Thyroid gland (tissue), 4 donors: Measurements from ENCODE around the gene CHST9. TPM values are rescaled to one million over a fixed set of nuclear protein-coding genes. Genes with fewer than 3 reads are reported as not detected.
"Not testable (repeated sequence)": the region's sequence is repeated elsewhere in the genome, so short reads cannot be mapped to it uniquely, and the experiment has no call there.

Experiments
- DNase-seq, 2 donors: peaks; one replicate each; pipeline ENCODE4 v3.0.0-alpha.2; 2019
- H3K27ac ChIP-seq, 3 donors: fragments of 200-600 bp; sonication (generic); 1 replicate in 2 of 3; 2 replicates in 1 of 3; pipeline ENCODE4 v1.5.1; 2016 to 2019; ENCODE audit warnings: mild to moderate bottlenecking in 1 of 3, moderate library complexity in 1 of 3
- H3K27me3 ChIP-seq: fragments of 200-600 bp; sonication (generic); one replicate; pipeline ENCODE4 v1.5.1; 2019
- H3K36me3 ChIP-seq, 2 donors: fragments of 200-600 bp; sonication (generic); one replicate each; pipeline ENCODE4 v1.5.1; 2016 to 2019
- H3K4me1 ChIP-seq, 2 donors: fragments of 200-600 bp; sonication (generic); one replicate each; pipeline ENCODE4 v1.5.1; 2017 to 2019
- H3K4me3 ChIP-seq, 3 donors: fragments of 200-600 bp; sonication (generic); replicated peaks in 1 of 3; 1 replicate in 2 of 3; 2 replicates in 1 of 3; pipeline ENCODE4 v1.5.1; 2016; ENCODE audit warnings: mild to moderate bottlenecking in 1 of 3
- H3K9me3 ChIP-seq: fragments of 200-600 bp; sonication (generic); one replicate; pipeline ENCODE4 v1.5.1; 2017
- CTCF ChIP-seq, 6 experiments: fragments of 200-600 bp in 3 of 6; fragments of 450-650 bp in 3 of 6; sonication (generic) in 3 of 6; IDR thresholded peaks; one replicate each; pipeline ENCODE4 v1.5.1; 2016 to 2019; ENCODE audit warnings: antibody characterized with exemption in 6 of 6, mild to moderate bottlenecking in 2 of 6, inconsistent platforms in 1 of 6, moderate library complexity in 1 of 6
- POLR2A ChIP-seq, 2 donors: fragments of 450-650 bp; IDR thresholded peaks; one replicate each; pipeline ENCODE4 v1.6.1; 2017; ENCODE audit warnings: antibody characterized with exemption in 2 of 2, mild to moderate bottlenecking in 2 of 2, moderate library complexity in 1 of 2
- WGBS, 2 donors: methylation state at CpG; one replicate each; pipeline ENCODE4 v1.1.5; 2017; 5-methylcytosine and 5-hydroxymethylcytosine counted together
- intact Hi-C: fragments of 100-400 bp; cut with DNase I; formaldehyde crosslinking; loops from one replicate; pipeline ENCODE4 v1.15.1; 2023
- total RNA-seq, 4 donors: library from RNA; depleted of rRNA; stranded (reverse); fragments of >200 nt; gene quantifications; one replicate each; pipeline ENCODE4 v1.2.3, GENCODE V29; 2016

The CHST9 gene
- total RNA-seq, 4 donors from 2014 or later, result under 0.01 to 0.13 (median 0.05) TPM; not detected in 1

DNA sequence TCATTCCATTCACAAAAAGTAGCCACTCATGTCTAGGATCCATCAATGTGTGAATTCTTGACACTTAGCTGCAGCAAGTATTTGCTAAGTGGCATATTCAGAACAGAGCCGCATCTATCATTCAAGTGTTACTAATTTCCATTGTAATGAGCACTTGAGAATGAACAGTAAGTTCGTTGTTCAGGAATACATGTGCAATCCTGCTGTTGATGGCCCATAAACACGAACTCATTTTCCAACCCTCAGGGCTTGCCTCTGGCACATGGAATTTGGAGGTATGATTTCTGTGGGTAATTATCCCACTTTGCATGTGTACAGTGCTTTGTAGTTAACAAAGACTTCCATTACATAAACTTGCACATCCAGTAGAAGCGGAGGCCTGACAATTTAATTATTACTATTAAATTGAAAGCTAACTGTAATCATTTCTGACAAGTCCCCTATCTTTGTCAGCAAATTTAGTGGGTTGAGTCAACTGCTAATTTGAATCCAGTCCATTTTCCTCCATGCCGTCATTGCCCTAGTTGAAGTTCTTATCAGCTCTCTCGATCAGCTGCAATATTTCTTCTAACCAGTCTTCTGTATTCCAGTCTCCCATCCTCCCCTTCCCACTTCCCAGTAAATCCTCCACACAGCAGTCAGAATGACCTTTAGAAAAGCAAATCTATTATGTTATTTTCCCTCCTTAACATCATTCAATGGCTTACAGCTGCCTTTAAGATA is 203.6 kb downstream of the CHST9 start:
- peak overlapping the region in 2 of 3 donors; percentile 11 to 19 for H3K27ac ChIP-seq
- 45 to 47% methylated on average over 6 of the region's 6 CpGs for WGBS, 2 donors

DNA sequence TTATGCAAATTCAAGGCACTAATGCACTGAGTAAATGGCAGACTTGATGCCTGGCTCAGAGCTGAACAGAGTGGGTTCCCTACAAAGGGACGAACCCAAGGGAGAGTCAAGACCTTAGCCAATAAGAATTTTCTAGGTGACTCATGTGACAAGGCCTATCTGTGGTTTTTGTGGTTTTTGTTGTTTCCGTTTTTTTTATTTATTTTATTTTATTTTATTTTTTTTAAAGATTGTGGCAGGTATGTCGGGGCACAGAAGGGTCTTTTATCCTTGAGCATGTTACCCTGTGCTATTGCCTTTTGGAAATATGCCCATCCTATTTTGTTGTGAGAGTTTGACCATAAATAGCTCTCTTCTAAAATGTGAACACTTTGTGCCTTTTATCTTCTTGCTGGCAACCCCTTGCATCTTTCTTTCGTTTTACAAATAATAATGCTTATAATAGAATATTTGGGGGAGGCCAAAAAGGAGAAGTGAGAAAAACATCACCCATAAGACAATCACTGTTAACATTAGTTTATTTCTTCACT is 206.2 kb downstream of the CHST9 start:
- DNase-seq, result no peak
- Histone ChIP-seq H3K4me1 (peaks cover 0 to 10% of the 10 kb centered on the region in 2 donors), H3K4me3 (no peak overlapping the region), H3K9me3 (no peaks in the 10 kb centered on the region), H3K27ac (no peak overlapping the region), H3K36me3 (no peaks in the 10 kb centered on the region), H3K27me3 (no peaks in the 10 kb centered on the region)
- TF ChIP-seq POLR2A (IDR thresholded peaks at IDR 0.05) (no peak), CTCF (IDR thresholded peaks at IDR 0.05) (no peak)
- intact Hi-C loops, result no loop called here
- WGBS, 2 donors, result 87 to 93% methylated on average over 4 of the region's 4 CpGs

More for the DNA sequence above, 203.6 kb downstream of the CHST9 start:
- intact Hi-C loops, result no loop called here
- Histone ChIP-seq H3K4me3 (no peak overlapping the region), H3K4me1 (peaks cover 0 to 10% of the 10 kb centered on the region in 2 donors), H3K9me3 (no peaks in the 10 kb centered on the region), H3K27me3 (no peaks in the 10 kb centered on the region), H3K36me3 (no peaks in the 10 kb centered on the region)
- no peak for DNase-seq
- no peak for TF ChIP-seq POLR2A (IDR thresholded peaks at IDR 0.05)

DNA sequence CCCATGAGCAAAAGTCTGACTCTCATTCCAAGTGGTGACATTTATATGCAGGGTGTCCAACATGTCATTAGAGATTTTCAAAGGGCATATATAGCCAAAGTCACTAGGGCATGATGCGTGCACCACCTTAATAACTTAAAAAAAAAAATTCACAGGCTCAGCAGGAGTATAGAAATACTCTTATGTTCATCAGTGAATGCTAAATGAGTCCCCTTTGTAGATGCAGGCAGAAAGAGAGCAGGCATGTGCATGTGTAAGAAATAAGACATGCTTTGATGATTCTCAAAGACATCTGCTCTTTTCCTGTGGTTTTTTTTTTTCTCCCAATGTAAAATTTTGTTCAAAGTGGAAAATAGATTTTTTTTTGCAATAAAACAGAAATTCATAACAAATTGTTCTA is 207.3 kb downstream of the CHST9 start:
- no peak for DNase-seq
- Histone ChIP-seq H3K27me3 (no peaks in the 10 kb centered on the region), H3K36me3 (no peaks in the 10 kb centered on the region), H3K4me1 (peaks cover 0 to 10% of the 10 kb centered on the region in 2 donors), H3K9me3 (no peaks in the 10 kb centered on the region), H3K27ac (no peak overlapping the region), H3K4me3 (no peak overlapping the region)
- WGBS, 2 donors, result 84 to 88% methylated on average over 1 of the region's 1 CpG
- TF ChIP-seq POLR2A (IDR thresholded peaks at IDR 0.05), result no peak
- TF ChIP-seq CTCF (IDR thresholded peaks at IDR 0.05), result no peak
- intact Hi-C loops, result no loop called here

DNA sequence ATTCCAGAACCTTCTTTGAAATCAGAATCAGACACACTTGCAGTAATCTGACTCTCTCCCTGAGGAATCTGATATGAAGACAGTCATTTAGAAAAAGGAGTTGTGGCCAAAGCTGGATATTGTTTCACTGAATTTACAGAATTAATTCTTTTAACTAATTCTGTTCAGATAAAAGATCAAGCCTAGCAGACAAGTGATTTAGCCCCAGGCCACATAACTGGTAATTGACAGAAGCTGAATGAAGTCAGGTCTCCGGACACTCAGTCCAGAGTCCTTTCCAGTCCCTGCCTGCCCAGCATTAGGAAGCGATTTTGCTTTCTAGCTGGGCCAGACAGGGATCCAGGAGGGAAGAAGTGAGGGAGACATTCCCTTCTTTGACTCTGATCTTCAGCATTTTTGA is 208.9 kb downstream of the CHST9 start:
- no peaks in the 10 kb centered on the region for H3K27me3 ChIP-seq
- H3K9me3 ChIP-seq, result no peaks in the 10 kb centered on the region
- no peaks in the 10 kb centered on the region for H3K36me3 ChIP-seq
- DNase-seq, result no peak
- TF ChIP-seq CTCF (IDR thresholded peaks at IDR 0.05), result no peak
- no peak for TF ChIP-seq POLR2A (IDR thresholded peaks at IDR 0.05)
- 82 to 86% methylated on average over 2 of the region's 2 CpGs for WGBS, 2 donors
- H3K4me1 ChIP-seq, result peaks cover 0 to 2% of the 10 kb centered on the region in 2 donors
- H3K4me3 ChIP-seq, result no peak overlapping the region
- intact Hi-C loops, result no loop called here
- no peak overlapping the region for H3K27ac ChIP-seq

GRCh38 chr18:26972549-26972948 is 212.6 kb downstream of the CHST9 start:
- H3K36me3 ChIP-seq, H3K27me3 ChIP-seq, H3K9me3 ChIP-seq, DNase-seq, H3K27ac ChIP-seq, intact Hi-C loops, H3K4me3 ChIP-seq, H3K4me1 ChIP-seq: not testable (repeated sequence)
- 94 to 97% methylated on average over 15 of the region's 15 CpGs for WGBS, 2 donors

DNA sequence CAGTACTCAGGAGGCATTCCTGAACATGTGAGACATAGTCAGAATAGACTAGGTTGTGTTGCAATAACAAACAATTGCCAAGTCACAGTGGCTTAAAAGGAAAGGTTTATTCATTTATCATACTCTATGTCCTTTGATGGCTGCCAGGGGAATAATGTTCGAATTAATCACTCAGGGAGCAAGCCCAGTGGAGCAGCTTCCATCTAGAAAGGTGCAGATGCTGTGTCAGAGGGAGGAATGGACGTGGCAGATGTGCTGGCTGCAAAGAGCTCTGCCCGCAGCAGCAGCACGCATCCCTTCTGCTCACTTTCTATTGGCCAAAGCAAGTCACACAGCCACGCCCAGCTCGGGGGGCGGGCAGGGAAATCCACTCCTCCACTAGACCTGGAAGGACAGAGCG is 213.7 kb downstream of the CHST9 start:
- Histone ChIP-seq H3K4me1 (no peaks in the 10 kb centered on the region), H3K27me3 (no peaks in the 10 kb centered on the region), H3K27ac (no peak overlapping the region), H3K9me3 (no peaks in the 10 kb centered on the region), H3K4me3 (no peak overlapping the region), H3K36me3 (no peaks in the 10 kb centered on the region)
- intact Hi-C loops, result no loop called here
- TF ChIP-seq POLR2A (IDR thresholded peaks at IDR 0.05) (no peak), CTCF (IDR thresholded peaks at IDR 0.05) (no peak)
- 87 to 95% methylated on average over 8 of the region's 8 CpGs for WGBS, 2 donors
- no peak for DNase-seq
